ENCODE results near the gene CST9. TPM values are rescaled to one million over a fixed set of nuclear protein-coding genes. Genes with fewer than 3 reads are reported as not detected.

Gene CST9
- total RNA-seq, 4 donors from 2014 or later, result 0.28 TPM; not detected in 3

DNA sequence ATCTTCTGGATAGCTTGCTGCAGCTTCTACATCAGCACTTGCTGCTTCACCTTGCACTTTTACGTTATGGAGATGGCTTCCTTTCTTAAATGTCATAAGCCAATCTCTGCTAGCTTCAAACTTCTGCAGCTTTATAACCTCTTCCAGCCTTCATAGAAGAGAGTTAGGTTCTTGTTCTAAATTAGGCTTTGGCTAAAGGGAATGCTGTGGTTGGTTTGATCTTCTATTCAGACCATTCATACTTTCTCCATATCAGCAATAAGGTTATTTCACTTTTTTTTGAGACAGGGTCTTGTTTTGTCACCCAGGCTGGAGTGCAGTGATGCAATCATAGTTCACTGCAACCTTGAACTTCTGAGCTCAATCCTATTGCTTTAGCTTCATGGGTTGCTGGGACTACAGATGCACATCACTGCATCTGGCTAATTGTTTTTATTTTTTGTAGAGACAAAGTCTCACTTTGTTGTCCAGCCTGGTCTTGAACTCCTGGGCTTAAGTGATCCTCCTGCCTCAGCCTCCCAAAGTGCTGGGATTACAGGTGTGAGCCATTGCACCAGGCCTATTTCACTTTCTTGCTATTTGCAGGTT is 44.2 kb upstream of the CST9 start:
- TF ChIP-seq, protein P1, sequence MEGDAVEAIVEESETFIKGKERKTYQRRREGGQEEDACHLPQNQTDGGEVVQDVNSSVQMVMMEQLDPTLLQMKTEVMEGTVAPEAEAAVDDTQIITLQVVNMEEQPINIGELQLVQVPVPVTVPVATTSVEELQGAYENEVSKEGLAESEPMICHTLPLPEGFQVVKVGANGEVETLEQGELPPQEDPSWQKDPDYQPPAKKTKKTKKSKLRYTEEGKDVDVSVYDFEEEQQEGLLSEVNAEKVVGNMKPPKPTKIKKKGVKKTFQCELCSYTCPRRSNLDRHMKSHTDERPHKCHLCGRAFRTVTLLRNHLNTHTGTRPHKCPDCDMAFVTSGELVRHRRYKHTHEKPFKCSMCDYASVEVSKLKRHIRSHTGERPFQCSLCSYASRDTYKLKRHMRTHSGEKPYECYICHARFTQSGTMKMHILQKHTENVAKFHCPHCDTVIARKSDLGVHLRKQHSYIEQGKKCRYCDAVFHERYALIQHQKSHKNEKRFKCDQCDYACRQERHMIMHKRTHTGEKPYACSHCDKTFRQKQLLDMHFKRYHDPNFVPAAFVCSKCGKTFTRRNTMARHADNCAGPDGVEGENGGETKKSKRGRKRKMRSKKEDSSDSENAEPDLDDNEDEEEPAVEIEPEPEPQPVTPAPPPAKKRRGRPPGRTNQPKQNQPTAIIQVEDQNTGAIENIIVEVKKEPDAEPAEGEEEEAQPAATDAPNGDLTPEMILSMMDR (IDR thresholded peaks at IDR 0.05), result no peak
- ATAC-seq (ENCODE audit: low FRiP score), result no peak
- DNase-seq (ENCODE audit: low spot score), result no peak

GRCh38 chr20:23649242-23649641 is 43.5 kb upstream of the CST9 start:
- DNase-seq (ENCODE audit: low spot score), result no peak
- TF ChIP-seq, protein P1 (IDR thresholded peaks at IDR 0.05), result no peak
- ATAC-seq (ENCODE audit: low FRiP score), result no peak

GRCh38 chr20:23647346-23647745 is 41.6 kb upstream of the CST9 start:
- TF ChIP-seq, protein P1 (IDR thresholded peaks at IDR 0.05), result no peak
- DNase-seq (ENCODE audit: low spot score) (no peak), ATAC-seq (ENCODE audit: low FRiP score) (no peak)

GRCh38 chr20:23646106-23646873 is 40.6 kb upstream of the CST9 start:
- ATAC-seq (ENCODE audit: low FRiP score), result no peak
- TF ChIP-seq, protein P1 (IDR thresholded peaks at IDR 0.05), result no peak

GRCh38 chr20:23645575-23645974 is 39.9 kb upstream of the CST9 start:
- TF ChIP-seq, protein P1 (IDR thresholded peaks at IDR 0.05), result no peak
- ATAC-seq (ENCODE audit: low FRiP score) (no peak), DNase-seq (ENCODE audit: low spot score) (no peak)

More at GRCh38 chr20:23646106-23646873, 40.6 kb upstream of the CST9 start:
- no peak for DNase-seq (ENCODE audit: low spot score)

GRCh38 chr20:23644164-23644563 is 38.4 kb upstream of the CST9 start:
- TF ChIP-seq, protein P1 (IDR thresholded peaks at IDR 0.05), result no peak
- DNase-seq (ENCODE audit: low spot score) (no peak), ATAC-seq (ENCODE audit: low FRiP score) (no peak)

- DNase-seq (ENCODE audit: low spot score), result no peak
- TF ChIP-seq, protein P1 (IDR thresholded peaks at IDR 0.05), result no peak
- ATAC-seq (ENCODE audit: low FRiP score), result no peak
These were observed 37.9 kb upstream of the CST9 start for GRCh38 chr20:23643659-23644058.

Data from omental fat pad (tissue), 4 donors.